DMS153 (cell line): ENCODE results near the gene NT5C2.
"Not testable (repeated sequence)": the region's sequence is repeated elsewhere in the genome, so short reads cannot be mapped to it uniquely, and the experiment has no call there.

Experiments
- DNase-seq: peaks from one replicate; lab custom pipeline; 2025; lab: John Stamatoyannopoulos, UW

The NT5C2 gene

DNA sequence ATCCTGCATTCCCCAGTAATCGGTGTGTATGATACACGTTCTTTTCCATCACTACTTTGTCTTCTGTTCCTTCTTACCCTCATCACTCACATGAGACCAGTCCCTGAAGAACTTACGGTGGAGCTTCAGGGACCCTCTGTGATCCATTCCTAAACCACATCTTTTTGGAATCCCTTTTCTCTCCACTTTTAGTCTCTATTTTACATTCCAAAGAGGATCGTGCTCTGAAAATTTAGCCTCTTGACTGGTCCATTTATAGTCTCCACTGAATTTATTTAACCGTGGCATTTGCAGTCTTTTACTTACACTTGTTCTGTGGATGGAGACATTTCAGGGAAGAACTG is 109.1 kb downstream of the NT5C2 start:
- DNase-seq = no peak

DNA sequence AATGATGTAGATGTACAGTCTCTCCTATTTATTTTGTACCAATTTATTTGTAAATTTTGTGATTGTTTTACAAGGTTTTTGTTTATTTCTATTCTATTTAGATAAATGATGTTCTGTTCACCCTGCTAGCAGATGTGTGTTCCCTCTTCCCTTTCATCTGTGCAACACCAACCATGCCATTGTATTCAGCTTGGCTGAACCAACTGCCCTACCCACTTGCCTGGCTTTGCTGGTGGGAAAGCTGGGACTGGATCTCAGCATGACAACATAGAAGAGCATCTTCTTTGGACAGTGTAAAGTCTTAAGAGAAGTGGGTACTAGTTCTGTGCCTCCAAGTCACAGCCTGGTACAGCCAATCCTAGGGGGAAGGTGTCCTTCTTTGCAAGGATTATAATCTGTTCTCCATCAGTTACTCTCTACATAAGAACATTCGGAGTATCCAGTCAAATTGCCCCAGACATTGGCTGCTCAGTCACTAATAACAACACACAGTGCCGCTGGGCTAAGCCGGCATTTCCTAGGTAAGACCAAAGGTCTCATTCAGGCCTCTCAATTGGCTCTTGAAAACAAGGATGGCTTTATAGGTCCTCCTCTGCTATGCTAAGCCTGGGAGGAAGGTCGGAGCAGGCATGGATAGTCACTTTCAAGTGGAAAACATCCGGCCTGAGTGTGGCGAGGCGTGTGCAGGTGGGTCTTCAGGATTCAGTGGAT is 109.7 kb downstream of the NT5C2 start:
- no peak for DNase-seq

DNA sequence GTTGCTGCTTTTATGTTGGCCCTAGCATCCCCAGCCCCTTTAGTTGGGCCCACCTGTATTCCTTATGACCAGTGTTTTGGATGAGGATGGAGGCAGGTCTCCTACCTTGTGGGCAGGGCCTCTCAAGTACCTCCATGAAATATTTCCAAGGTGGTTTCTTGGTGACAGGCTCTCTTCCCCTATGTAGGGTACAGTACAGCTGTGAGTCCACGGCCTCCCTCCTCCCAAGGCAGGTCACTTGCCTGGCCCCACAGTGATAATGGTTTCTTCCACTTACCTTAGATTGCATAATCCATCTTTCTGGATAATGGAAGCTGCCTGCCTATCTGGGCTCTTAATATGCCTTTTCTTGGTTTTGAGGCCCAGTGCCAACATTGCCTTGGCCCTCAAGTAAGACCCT is 110.4 kb downstream of the NT5C2 start:
- DNase-seq = no peak

DNA sequence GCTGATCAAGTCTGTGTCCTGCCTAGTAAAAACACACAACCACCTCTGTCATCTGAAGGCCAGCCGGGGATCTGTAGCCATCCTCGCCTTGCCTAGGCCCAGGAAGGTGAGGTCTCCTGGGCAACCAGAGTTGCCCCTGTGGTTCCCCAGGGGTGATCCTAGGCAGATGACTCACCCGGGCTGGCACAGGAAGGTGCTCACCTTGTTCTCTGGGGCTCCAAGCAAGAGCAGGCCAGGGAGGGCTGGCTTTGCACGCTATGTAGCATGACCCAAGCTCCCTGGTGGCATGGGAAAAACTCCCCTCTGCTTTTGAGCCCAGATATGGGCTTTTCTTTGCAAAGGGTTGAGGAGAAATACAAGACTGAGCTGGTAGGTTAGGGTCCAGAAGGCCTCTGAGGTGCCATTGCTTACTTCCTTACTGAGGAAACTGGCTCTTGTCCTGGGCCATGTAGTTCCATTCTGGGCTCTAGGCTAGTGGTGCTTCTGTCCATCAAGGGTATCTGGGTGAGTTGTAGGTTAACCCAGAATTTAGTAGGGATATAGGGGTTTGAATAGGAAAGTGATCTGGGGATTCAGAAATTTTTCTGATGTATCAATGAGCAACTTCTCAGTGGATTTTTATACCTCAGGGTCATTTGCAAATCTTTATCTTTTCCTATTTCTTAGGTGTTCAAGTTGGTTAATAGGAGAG is 112.0 kb downstream of the NT5C2 start:
- DNase-seq = no peak

DNA sequence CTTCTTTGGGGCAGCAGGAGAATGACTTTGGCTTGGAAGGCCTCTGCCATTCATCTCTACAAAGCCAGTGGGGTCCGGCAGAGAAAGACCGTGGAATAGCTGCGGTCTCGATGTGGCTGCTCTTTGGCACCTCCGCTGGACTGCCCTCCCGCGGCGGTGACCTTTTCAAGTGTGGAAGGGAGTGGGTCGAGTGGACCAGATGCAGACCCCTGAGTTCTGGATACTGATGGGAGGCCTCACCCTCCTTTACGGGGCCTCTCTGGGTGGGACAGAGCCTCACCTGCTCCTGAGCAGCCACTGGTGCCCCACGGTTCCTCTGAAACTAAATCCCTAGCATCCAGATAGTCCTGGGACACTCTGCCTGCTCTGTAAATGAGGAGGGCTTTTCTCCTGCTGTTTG is 113.1 kb downstream of the NT5C2 start:
- no peak for DNase-seq

DNA sequence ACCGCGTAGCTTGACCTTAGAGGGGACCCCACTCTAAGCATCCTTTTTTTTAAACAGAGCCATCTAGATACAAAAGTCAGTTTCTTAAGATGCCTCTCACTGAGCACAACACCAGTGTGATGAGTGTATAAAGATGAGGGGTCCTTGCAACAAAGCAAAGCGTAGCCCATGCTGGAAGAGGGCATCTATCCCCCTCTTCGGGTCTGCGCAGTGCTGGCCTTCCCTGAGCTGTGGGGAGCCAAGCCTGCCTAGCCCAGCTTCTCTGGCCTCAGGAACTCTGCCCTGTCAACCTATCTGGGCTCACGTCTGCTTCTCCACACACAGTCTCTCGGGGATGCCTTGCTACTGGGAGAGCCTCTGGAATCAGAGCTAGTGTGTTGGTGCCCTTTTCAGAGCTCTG is 114.0 kb downstream of the NT5C2 start:
- no peak for DNase-seq

DNA sequence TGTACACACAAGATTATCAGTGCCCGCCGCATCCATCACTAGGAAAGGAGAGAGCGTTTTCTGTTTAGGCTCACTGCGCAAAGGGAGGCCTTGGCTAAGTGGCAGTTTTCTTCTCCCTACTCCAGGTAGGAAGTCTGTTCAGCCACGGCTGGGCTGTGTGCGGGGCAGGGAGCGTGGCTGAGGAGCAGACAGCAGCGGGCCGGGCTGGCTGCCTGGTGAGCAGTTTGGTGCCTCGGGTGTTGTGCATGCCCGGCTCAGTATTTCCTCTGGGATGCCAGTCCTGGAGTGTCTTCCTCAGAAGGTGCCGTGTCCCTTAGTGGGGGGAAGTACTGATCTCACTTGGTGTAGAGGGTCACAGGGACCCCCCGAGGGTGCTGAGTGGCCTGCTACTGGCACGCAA is 114.4 kb downstream of the NT5C2 start:
- no peak for DNase-seq

DNA sequence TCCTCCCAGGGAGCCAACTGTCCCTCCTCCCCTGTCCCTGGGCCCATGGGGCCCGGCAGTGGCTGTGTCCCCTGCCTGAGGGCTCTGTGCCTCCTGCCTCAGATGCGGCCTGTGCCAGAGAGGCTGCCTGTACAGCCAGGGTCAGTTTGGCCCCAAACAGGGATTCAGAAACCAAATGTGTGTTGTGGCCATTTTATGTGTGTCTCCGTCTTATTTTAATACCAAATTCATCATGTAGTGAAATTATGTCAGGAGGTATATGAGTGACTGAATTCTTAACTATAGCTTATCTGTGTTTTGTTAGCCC is 114.8 kb downstream of the NT5C2 start:
- no peak for DNase-seq

DNA sequence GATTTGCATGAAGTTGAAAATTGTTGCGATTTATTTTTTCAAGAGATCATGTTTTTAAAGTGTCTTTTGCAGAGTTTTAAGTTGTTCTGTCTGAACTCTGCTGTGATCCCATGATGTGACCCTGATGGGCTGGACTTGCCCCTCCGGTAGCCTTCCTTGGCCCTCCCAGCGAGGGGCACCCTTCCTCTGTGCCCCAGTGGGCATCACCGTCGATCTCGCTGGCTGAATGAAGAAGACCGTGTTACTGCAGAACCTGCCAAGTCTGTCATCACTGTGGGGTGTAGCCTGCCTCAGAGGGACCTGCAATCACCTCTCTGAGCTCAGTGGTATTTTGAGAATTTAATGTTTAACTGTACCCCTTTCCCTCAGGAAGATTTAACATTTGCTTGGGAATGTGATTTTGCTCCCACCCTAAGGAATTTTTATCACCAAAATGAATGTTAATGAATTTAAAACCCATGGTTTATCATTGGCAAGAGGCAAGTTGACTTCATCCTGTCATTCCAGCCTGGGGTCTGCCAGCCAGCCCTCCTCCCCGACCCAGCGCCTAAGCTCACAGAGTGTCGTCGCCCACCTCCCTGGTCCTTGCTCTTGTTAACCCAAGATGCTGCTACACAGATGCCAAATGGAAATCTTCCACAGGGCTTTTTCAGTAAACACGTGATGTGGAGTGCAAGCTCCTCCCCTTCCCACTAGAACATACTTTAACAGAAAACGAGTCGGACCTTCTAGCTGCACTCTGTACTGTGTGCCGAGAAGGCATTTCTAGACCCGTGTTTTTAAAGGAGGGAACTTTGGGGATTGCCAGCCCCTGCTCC is 115.4 kb downstream of the NT5C2 start:
- no peak for DNase-seq

DNA sequence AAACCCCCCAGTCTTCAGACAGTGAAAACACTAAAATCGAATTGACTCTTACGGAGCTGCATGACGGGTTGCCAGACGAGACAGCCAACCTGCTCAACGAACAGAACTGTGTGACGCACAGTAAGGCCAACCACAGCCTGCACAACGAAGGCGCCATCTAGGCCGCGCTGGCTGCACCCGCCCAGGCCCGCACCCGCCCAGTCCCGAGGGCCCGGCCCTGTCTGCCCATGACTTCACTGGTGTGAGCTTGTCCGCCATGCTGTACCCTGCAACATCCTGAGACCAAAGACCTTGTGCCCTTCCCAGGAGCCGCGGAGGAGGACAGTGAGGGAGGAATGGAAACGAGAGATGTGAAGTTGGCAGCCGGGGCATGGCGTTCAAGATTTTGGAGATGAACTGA is 116.1 kb downstream of the NT5C2 start:
- no peak for DNase-seq

DNA sequence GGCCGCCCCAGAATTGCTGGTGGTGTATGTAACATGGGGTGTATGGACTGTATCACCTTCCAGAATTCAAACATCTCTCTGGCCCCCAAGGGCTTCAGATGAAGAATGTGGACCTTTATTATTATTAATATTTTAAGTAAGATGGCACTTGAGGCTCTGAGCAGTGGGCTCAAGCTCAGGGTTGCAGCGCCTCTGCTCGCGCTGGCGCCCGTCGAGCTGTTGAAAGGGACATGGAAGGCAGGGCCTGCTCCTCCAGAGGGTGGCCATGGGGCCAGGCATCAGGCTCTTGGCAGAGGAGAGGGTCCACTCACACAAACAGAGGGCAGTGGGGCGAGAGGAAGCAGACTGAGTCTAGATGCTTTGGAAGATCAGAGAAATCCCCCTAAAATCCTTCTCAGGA is 120.2 kb downstream of the NT5C2 start:
- no peak for DNase-seq

DNA sequence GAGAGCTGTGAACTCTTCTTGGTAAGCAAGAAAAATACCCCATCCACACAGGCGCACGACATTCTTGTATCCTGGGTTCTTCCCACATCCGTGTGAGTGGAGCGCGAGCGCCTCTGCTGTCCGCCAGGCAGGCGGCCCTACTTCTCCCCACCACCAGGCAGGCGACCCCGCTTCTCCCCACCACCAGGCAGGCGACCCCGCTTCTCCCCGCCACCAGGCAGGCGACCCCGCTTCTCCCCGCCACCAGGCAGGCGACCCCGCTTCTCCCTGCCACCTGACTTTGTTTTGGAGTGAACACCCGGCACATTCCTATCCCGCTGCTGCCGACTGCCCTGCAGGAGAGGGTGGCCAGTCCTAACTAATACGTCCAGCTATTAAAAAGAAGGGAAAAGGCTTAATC is 120.8 kb downstream of the NT5C2 start:
- no peak for DNase-seq

DNA sequence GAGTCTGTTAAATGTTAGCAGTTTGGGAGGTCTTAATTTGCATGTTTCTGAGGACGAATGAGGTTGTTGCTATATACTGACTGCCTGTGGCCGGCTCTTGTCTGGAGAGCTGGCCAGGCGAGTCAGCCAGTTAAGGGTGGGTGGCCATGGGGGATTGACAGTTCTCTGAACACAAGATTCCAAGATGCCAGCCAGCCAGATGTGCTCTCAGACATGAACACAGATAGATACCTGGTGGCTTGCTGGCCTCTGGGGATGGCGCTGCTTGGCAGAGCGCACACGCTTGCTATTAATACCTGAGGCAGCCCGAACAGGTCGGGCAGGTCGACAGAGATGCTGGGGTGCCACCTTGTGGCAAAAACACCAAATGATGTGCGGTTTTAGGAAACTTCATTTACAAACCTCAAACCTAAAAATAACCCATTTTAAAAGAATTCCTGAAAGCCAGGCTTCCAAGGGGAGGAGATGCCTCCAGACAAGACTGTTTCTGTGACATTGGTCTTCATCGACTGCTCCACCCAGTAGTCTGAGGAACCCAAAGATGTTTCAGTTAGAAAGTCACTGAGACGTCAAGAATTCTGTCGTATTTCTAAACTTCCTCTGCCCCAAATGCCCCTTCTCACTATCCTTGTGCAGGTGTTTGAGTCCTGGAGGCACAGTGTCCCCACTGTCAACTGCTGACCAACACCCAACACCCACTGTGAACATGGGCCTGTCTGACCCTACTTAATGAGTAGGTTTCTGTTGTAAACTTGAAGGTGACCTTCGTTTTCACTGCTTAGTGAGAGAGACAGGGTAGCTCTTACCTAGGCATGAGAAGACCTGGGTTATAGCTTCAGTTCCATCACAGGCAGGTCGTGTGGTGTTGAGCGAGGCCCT is 123.4 kb downstream of the NT5C2 start:
- DNase-seq = peak; percentile 46

DNA sequence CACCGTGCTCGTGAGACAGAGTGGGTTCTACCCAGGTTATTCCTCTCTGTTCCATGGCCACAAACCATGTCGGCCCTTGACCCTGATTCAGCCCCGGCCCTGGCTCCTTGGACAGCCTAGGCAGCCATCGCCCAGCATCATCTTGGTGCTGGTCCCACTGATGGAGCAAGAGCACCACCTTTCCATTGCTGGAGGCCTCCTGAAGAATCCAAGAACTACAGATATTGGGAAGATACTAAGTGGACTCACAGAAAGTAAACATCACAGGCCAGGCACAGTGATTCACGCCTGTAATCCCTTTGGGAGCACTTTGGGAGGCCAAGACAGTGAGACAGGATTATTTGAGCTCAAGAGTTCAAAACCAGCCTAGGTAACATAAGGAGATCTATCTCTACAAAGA is 125.1 kb downstream of the NT5C2 start:
- DNase-seq = no peak

DNA sequence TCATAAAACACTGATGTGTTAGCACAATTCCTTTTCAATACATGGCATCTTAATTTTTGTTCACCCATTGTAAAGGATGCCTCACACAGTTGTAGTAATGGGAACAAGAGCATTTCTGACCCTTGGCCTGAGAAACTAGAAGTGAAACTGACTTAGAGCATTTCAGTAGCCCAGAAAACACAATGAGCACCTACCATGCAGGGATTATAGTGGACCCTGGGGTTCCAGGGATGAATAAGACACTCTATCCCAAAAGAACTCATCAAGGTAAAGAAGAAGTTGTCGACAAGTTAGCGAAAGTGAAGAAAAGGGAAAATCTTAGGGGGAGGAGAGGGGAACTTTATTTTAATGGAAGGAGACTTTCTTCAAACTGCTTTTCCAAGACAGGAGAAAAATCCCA is 125.6 kb downstream of the NT5C2 start:
- no peak for DNase-seq

DNA sequence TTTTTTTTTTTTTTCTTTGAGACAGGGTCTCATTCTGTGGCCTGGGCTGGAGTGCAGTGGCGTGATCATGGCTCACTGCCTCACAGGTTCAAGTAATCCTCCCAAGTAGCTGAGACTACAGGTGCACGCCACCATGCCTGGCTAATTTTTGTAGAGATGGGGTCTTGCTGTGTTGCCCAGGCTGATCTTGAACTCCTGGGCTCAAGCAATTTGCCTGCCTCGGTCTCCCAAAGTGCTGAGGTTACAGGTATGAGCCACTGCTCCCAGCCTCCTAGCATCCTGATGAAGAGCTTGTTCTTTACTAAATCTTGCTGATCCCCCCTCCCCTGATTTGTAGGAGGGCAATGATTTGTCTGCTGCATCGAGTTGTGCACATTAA is 126.0 kb downstream of the NT5C2 start:
- not testable (repeated sequence) for DNase-seq

DNA sequence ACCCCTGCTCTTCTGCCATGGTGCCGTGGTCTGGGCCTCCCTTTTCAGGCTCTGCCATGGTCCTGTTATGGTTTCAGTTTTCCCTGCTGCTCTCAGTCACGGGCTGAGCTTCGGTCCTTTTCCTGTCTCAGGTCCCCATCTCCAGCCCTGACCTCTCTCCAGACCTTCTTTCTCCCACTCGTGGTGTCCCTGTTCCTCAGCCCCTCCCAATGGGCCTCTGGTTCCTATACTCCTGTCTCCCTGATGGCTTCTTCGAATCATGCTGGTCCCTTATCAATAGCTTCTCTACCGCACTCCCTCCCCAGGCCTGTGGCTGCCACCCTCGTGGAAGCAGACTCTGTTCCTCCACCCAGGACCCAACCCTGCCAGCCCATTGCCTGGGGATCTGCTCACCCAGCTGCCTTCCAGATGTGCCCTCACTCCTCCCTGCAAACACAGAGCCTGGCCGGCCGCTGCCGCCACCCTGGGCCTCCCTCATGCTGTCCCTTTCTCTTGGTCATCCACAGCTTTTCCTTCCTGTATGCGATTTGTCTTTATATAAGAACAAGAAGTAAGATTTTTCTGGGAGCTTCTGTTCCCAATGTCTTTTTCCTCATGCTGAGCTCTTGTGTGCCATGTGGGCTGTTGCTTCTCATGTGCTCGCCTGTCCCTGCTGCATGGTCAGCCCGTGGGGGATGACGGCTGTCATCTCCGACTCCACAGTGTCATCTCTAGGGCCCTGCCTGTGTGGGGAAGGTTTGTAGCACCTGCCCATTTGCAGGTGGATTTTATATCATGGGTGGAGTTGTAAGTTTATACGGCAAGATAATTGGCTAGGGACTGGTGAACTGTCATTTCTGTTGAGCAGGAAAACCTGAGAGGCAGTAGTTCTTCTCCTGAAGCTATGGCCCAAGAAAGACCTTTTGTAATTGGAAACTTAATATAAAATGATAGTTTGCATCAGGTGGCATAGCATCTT is 126.7 kb downstream of the NT5C2 start:
- DNase-seq = no peak

DNA sequence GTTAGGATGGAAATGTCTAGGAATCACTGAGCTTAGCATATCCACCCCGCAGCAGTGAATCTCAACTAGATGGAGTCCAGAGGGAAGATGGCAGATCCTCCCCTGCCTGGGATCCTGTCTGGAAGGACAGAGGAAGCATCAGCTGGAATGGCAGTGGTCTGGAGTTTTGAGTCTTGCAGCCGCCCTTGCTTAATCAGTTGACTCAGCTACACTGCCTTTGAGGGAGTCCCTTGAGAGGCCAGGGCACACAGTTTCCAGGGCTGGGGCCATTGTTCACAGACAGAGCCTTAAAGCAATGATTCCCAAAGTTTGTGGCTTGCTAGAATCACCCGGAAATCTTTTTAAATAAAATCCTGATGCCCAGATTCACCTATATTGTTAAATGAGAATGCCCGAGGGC is 128.1 kb downstream of the NT5C2 start:
- DNase-seq = no peak

DNA sequence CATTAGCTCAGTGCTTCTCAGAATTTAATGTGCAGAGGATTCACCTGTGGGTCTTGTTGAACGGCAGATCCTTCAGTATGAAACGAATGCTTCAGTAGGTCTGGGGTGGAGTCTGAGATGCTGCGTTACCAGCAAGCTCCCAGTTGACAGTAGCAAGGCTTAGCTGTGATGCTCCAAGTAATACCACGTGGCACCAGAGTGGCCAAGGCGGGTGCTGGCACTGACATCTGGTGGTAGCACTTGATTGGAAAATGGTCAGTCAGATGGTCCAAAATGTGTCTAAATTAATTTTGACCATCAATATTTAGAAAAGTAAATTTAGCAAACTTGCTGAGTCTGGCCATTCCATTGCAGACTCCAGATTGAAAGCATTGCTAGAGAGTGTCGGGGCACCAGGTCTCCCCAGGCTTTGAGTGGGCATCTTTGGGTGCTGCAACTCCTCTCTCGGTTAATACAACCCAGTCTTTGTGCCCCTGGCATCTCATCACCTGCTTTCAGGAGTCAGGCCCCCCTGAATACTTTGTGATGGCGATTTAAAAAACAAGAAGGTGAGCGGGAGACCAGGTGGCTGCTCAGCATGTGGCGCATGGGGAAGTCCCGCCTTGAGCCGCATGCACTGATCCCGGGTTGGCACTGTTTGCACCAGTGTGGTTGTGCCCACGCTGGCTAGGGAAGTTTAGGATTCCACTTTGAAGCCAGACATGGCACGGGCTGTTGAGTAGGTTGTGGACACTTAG is 130.1 kb downstream of the NT5C2 start:
- no peak for DNase-seq

DNA sequence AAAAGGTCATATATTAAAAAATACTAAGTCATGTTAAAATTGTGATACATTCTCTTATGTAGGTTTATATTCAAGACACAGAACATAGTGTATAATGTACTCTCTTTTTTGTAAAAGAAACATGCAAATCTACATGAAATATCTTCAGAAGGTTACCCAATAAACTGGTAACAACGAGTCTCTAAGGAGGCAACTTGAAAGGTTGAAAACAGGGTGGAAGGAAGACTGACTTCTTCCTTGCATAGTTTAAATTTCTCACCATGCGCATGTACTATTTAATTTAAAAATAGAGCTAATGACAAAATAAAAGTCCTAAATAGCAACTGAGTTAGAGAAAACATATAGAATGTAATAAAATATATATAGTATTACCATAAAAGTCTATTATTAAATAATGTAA is 132.5 kb downstream of the NT5C2 start:
- DNase-seq = no peak

DNA sequence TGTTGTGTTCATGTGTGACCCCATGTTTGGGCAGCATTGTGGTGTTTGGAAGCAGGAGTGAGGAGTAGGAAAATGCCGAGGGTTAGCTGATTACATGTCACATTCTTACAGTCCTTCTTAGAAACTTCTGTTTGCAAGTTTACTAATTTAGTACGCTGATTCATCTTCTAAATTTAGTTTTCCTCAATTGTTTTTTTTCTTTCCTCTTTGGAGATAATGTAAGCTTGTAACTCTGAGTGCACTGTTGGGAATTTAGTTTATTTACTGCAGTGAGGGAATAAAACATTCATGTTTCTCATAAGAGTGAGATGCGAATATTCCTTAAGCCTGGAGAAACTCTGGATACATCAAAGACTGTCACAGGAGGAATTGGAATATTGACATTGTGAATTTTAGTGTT is 135.0 kb downstream of the NT5C2 start:
- no peak for DNase-seq
